ENCODE data around the gene INPP5B. TPM values are rescaled to one million over a fixed set of nuclear protein-coding genes. Genes with fewer than 3 reads are reported as not detected.

Gene INPP5B
- total and polyA plus RNA-seq, 2 of the 13 experiments (the other 11 are each of a cell fraction or from before 2014, with no cell fraction given): 9.0 to 9.8 TPM

GRCh38 chr1:37954316-37954971 lies 7.6 kb upstream of the INPP5B start (continued):
- TF ChIP-seq ZNF263 (CRISPR knock-in tag; IDR thresholded peaks at IDR 0.05): peak; percentile 90

- POLR2A ChIA-PET: interaction anchor here (0.6 kb wide), 1 partner anchor 82 kb away, joined by 3 read pairs; no protein-coding TSS in a partner anchor
- intact Hi-C loops (cut with micrococcal nuclease; ENCODE audit: unreplicated experiment) (no loop called here), in situ Hi-C loops (cut with HindIII; ENCODE audit: extremely low pct_ligation_motif_present, low pct_unique_long_range_greater_than_20kb) (no loop called here)
- ATAC-seq (no peak), DNase-seq (ENCODE audit: low spot score) (no peak), FAIRE-seq (no peak)
- no TSS peak for BruUV-seq (replicated peaks)
- H3K4me3 ChIP-seq (replicated peaks in 1 of 3; ENCODE audit: insufficient read depth in 1 of 3, low read depth in 2 of 3, low read length in 3 of 3): no peak overlapping the region
- peaks cover 63% of the 10 kb centered on the region for H3K4me1 ChIP-seq (ENCODE audit: insufficient read depth, low read length)
- H2AFZ ChIP-seq (ENCODE audit: low read length): no peak overlapping the region
- 0 out of 5 replicates have a peak, but pooled peaks cover 2 to 4% of the 10 kb centered on the region in 2 experiments for H3K36me3 ChIP-seq (replicated peaks in 1 of 2; ENCODE audit: control insufficient read depth in 1 of 2, insufficient read depth in 2 of 2, low read length in 2 of 2)
- H3K27ac ChIP-seq (ENCODE audit: extremely low read length, insufficient read depth, low read length): no peak overlapping the region
- no peaks in the 10 kb centered on the region for H4K20me1 ChIP-seq (ENCODE audit: insufficient read depth, low read length)
- CTCF ChIA-PET (ENCODE audit: low intra/inter-chr PET ratio, low total read pairs): no interaction called here
- no peaks in the 10 kb centered on the region for H3K9me3 ChIP-seq (ENCODE audit: low read length)
- H3K4me2 ChIP-seq (ENCODE audit: low read depth, low read length): no peak overlapping the region
- 33% methylated on average over 1 of the region's 3 CpGs for WGBS (ENCODE audit: low lambda C conversion rate)
- TF ChIP-seq SMC3 (IDR thresholded peaks at IDR 0.05; ENCODE audit: low read length) (no peak), RELA (CRISPR knock-in tag; IDR thresholded peaks at IDR 0.05) (no peak), JUN (CRISPR knock-in tag; IDR thresholded peaks at IDR 0.05) (no peak), ZNF468 (CRISPR knock-in tag; IDR thresholded peaks at IDR 0.05) (no peak), TMF1 (CRISPR knock-in tag; IDR thresholded peaks at IDR 0.05; ENCODE audit: low read depth) (no peak), JDP2 (CRISPR knock-in tag; IDR thresholded peaks at IDR 0.05; ENCODE audit: borderline replicate concordance) (no peak), ZNF30 (CRISPR knock-in tag; IDR thresholded peaks at IDR 0.05) (no peak), PRMT3 (CRISPR knock-in tag; IDR thresholded peaks at IDR 0.05; ENCODE audit: borderline replicate concordance, low read depth) (no peak), GFI1 (CRISPR knock-in tag; IDR thresholded peaks at IDR 0.05; ENCODE audit: borderline replicate concordance) (no peak), ZBTB21 (CRISPR knock-in tag; IDR thresholded peaks at IDR 0.05) (no peak), CBX2 (IDR thresholded peaks at IDR 0.05; ENCODE audit: low read depth, low read length) (no peak), CBX2 (CRISPR knock-in tag; IDR thresholded peaks at IDR 0.05; ENCODE audit: low read depth) (no peak), ZMYM2 (CRISPR knock-in tag; IDR thresholded peaks at IDR 0.05) (no peak)
- H3K79me2 ChIP-seq (ENCODE audit: insufficient read depth, low read length): no peaks in the 10 kb centered on the region
- H3K27me3 ChIP-seq (ENCODE audit: control insufficient read depth in 1 of 2, insufficient read depth in 2 of 2, low read length in 2 of 2): no peaks in the 10 kb centered on the region
- no peak overlapping the region for H3K9ac ChIP-seq (ENCODE audit: insufficient read depth, low read depth, low read length)
Measured at GRCh38 chr1:37952738-37953137, 5.9 kb upstream of the INPP5B start.
